Panc1 (cell line): ENCODE measurements around the gene ITGAV. TPM values are rescaled to one million over a fixed set of nuclear protein-coding genes. Genes with fewer than 3 reads are reported as not detected.

Experiments
- ATAC-seq: fragments of 200-7000 bp; cut with Tn5 transposase; 2 replicates; pipeline ENCODE4 v1.9.1; 2020; ENCODE audit warnings: mild to moderate bottlenecking, moderate library complexity
- BruUV-seq: library from RNA; stranded (reverse); fragments of 400-500 nt; replicated peaks from 2 replicates; lab custom pipeline; 2021; lab: Mats Ljungman, UMichigan
- CTCF ChIA-PET: fragments of 300-600 bp; sonication (Branson Sonifier 250); formaldehyde crosslinking; loops from one replicate; lab custom pipeline; 2022; ENCODE audit warnings: antibody characterized with exemption; lab: Charles Lee
- POLR2A ChIA-PET: fragments of 300-600 bp; sonication (Branson Sonifier 250); formaldehyde crosslinking; loops from one replicate; lab custom pipeline; 2022; ENCODE audit warnings: antibody characterized with exemption; lab: Charles Lee
- DNase-seq: peaks from one replicate; pipeline ENCODE4 v3.0.0-alpha.2; 2010; ENCODE audit warnings: low read depth, low spot score
- H3K27ac ChIP-seq: 2 replicates; pipeline ENCODE4 v1.5.1; 2011; ENCODE audit warnings: mild to moderate bottlenecking, low read length, inconsistent platforms
- H3K27me3 ChIP-seq: fragments of 200-500 bp; sonication (Bioruptor generic); 2 replicates; pipeline ENCODE4 v1.6.0; 2014; ENCODE audit warnings: low read length, inconsistent platforms; ENCODE audit not compliant: control insufficient read depth, insufficient read depth
- H3K36me3 ChIP-seq: fragments of 200-500 bp; sonication (Bioruptor generic); 2 replicates; pipeline ENCODE4 v1.5.1; 2014; ENCODE audit warnings: inconsistent platforms, mild to moderate bottlenecking, low read length, moderate library complexity; ENCODE audit not compliant: control insufficient read depth, insufficient read depth
- H3K4me1 ChIP-seq: 2 replicates; pipeline ENCODE4 v1.5.1; 2011; ENCODE audit warnings: inconsistent platforms, mild to moderate bottlenecking, low read length, moderate library complexity; ENCODE audit not compliant: control insufficient read depth, insufficient read depth
- H3K4me3 ChIP-seq, 2 experiments: 2 replicates each; pipeline ENCODE4 v1.5.1; 2011 to 2012; ENCODE audit warnings: low read depth in 2 of 2, low read length in 2 of 2, mild to moderate bottlenecking in 2 of 2, inconsistent platforms in 1 of 2, moderate library complexity in 1 of 2
- H3K9me3 ChIP-seq: fragments of 200-500 bp; sonication (Bioruptor generic); 2 replicates; pipeline ENCODE4 v1.5.1; 2014; ENCODE audit warnings: low read depth, mild to moderate bottlenecking, inconsistent platforms, low read length, moderate library complexity; ENCODE audit not compliant: control insufficient read depth, insufficient read depth
- POLR2AphosphoS5 ChIP-seq: IDR thresholded peaks from 2 replicates; pipeline ENCODE4 v1.6.1; 2012; ENCODE audit warnings: mild to moderate bottlenecking, low read depth, low read length, moderate library complexity
- SIN3A ChIP-seq: IDR thresholded peaks from 2 replicates; pipeline ENCODE4 v1.6.1; 2012; ENCODE audit warnings: low read depth, mild to moderate bottlenecking, low read length, moderate library complexity, borderline replicate concordance; ENCODE audit not compliant: insufficient read depth
- TCF7L2 ChIP-seq: IDR thresholded peaks from 2 replicates; pipeline ENCODE4 v1.6.1; 2011; ENCODE audit warnings: mild to moderate bottlenecking, low read depth, low read length, inconsistent platforms
- in situ Hi-C: cut with HindIII; loops from 2 replicates; pipeline ENCODE4 v1.10.0; 2016; ENCODE audit warnings: low sequenced_read_pairs, low pct_unique_long_range_greater_than_20kb
- intact Hi-C: fragments of 100-400 bp; cut with micrococcal nuclease; formaldehyde crosslinking; loops from one replicate; pipeline ENCODE4 v1.10.0; 2022; ENCODE audit not compliant: unreplicated experiment
- total RNA-seq: library from RNA; stranded (reverse); gene quantifications from one replicate; pipeline ENCODE4 v1.2.1, GENCODE V29; 2021; ENCODE audit not compliant: unreplicated experiment
- TF ChIP-seq, protein P1 (sequence below), 2 experiments: IDR thresholded peaks; 2 replicates each; pipeline ENCODE4 v1.6.1; 2011 to 2012; ENCODE audit warnings: low read depth in 2 of 2, control low read depth in 1 of 2, low read length in 1 of 2, mild to moderate bottlenecking in 1 of 2, moderate library complexity in 1 of 2; ENCODE audit not compliant: insufficient read depth in 1 of 2
- TF ChIP-seq, protein P2 (sequence below): fragments of 450-650 bp; IDR thresholded peaks from 2 replicates; pipeline ENCODE4 v1.5.1; 2017; ENCODE audit warnings: mild to moderate bottlenecking

Gene ITGAV
- total RNA-seq, 1 experiment from 2014 or later, result 218 TPM

DNA sequence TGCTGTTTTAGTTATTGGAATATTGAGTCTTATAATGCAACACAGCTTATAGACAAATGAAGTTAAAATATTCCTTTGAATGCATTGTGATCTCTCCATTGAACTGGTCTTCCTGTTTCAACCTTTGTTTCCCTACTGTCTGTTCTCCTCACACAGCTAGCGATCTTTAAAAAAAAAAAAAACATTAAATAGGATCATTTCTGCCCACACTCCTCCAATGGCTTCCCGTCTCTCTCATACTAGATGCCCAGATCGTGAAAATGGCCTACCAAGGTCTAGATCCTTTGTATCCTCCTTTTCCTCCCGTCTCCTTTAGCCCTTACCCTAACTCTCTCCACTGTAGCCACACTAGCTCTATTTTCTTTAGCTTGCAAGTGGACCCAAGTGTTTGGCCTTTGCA is 106.4 kb downstream of the ITGAV start:
- ATAC-seq (no peak), DNase-seq (no peak)
- peaks cover 21% of the 10 kb centered on the region for H3K4me1 ChIP-seq
- no peaks in the 10 kb centered on the region for H3K36me3 ChIP-seq
- no peak overlapping the region for H3K27ac ChIP-seq
- intact Hi-C loops, result no loop called here
- ChIA-PET CTCF (no interaction called here), POLR2A (no interaction called here)
- in situ Hi-C loops, result no loop called here
- no peaks in the 10 kb centered on the region for H3K27me3 ChIP-seq
- no peak overlapping the region for H3K4me3 ChIP-seq
- no peaks in the 10 kb centered on the region for H3K9me3 ChIP-seq
- BruUV-seq, result no TSS peak
- TF ChIP-seq, protein P1, sequence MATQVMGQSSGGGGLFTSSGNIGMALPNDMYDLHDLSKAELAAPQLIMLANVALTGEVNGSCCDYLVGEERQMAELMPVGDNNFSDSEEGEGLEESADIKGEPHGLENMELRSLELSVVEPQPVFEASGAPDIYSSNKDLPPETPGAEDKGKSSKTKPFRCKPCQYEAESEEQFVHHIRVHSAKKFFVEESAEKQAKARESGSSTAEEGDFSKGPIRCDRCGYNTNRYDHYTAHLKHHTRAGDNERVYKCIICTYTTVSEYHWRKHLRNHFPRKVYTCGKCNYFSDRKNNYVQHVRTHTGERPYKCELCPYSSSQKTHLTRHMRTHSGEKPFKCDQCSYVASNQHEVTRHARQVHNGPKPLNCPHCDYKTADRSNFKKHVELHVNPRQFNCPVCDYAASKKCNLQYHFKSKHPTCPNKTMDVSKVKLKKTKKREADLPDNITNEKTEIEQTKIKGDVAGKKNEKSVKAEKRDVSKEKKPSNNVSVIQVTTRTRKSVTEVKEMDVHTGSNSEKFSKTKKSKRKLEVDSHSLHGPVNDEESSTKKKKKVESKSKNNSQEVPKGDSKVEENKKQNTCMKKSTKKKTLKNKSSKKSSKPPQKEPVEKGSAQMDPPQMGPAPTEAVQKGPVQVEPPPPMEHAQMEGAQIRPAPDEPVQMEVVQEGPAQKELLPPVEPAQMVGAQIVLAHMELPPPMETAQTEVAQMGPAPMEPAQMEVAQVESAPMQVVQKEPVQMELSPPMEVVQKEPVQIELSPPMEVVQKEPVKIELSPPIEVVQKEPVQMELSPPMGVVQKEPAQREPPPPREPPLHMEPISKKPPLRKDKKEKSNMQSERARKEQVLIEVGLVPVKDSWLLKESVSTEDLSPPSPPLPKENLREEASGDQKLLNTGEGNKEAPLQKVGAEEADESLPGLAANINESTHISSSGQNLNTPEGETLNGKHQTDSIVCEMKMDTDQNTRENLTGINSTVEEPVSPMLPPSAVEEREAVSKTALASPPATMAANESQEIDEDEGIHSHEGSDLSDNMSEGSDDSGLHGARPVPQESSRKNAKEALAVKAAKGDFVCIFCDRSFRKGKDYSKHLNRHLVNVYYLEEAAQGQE (IDR thresholded peaks at IDR 0.05; ENCODE audit: insufficient read depth in 1 of 2, low read depth in 2 of 2, low read length in 1 of 2), result no peak
- TF ChIP-seq POLR2AphosphoS5, result no peak
- no peak for TF ChIP-seq SIN3A
- TF ChIP-seq, protein P2, sequence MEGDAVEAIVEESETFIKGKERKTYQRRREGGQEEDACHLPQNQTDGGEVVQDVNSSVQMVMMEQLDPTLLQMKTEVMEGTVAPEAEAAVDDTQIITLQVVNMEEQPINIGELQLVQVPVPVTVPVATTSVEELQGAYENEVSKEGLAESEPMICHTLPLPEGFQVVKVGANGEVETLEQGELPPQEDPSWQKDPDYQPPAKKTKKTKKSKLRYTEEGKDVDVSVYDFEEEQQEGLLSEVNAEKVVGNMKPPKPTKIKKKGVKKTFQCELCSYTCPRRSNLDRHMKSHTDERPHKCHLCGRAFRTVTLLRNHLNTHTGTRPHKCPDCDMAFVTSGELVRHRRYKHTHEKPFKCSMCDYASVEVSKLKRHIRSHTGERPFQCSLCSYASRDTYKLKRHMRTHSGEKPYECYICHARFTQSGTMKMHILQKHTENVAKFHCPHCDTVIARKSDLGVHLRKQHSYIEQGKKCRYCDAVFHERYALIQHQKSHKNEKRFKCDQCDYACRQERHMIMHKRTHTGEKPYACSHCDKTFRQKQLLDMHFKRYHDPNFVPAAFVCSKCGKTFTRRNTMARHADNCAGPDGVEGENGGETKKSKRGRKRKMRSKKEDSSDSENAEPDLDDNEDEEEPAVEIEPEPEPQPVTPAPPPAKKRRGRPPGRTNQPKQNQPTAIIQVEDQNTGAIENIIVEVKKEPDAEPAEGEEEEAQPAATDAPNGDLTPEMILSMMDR, result no peak
- TF ChIP-seq TCF7L2, result no peak

DNA sequence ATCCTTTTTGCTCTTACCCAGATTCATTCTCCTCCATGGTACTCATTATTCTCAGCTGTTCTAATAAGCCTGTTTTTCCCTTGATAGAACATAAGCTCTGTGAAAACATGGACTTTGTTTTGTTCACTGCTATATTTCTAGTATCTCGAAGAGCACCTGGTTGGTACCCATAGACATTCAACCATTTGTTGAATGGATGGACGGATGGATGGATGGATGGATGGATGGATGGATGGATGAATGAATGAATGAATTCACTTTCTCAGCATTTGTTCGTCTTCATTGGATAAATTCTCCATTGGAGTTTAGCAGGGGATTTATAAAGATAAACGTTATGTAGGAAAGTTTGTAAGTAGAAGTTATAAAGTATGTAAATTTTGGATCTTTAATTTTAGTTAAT is 106.9 kb downstream of the ITGAV start:
- Histone ChIP-seq H3K36me3 (no peaks in the 10 kb centered on the region), H3K9me3 (no peaks in the 10 kb centered on the region), H3K27ac (no peak overlapping the region), H3K4me3 (no peak overlapping the region), H3K27me3 (no peaks in the 10 kb centered on the region), H3K4me1 (peaks cover 21% of the 10 kb centered on the region)
- ChIA-PET POLR2A (no interaction called here), CTCF (no interaction called here)
- no TSS peak for BruUV-seq
- intact Hi-C loops, result no loop called here
- in situ Hi-C loops, result no loop called here
- DNase-seq (no peak), ATAC-seq (no peak)
- TF ChIP-seq POLR2AphosphoS5, result no peak

DNA sequence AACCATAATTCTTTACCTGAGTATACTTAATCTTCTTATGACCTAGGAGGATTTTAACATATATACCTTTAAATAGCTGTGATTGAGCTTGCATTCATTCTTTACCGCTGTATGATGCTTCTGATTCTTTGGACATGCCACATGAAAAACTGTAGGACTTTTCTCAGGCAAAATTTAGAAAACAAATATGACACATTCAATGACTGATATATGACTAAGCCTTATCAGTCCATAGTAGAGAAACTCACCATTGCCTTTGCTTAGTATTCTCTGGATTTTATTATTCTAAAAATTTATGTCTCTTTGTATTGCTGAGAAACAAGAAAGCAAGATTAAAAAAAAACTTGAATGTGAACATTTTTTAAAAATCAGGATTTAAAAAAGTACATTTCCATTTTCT is 107.7 kb downstream of the ITGAV start:
- no peak for DNase-seq
- Histone ChIP-seq H3K27ac (no peak overlapping the region), H3K4me1 (peaks cover 21% of the 10 kb centered on the region), H3K9me3 (no peaks in the 10 kb centered on the region), H3K4me3 (no peak overlapping the region), H3K36me3 (no peaks in the 10 kb centered on the region), H3K27me3 (no peaks in the 10 kb centered on the region)
- POLR2A ChIA-PET, result no interaction called here
- CTCF ChIA-PET, result no interaction called here
- in situ Hi-C loops, result no loop called here
- BruUV-seq, result no TSS peak
- TF ChIP-seq SIN3A (no peak), POLR2AphosphoS5 (no peak), TCF7L2 (no peak)
- TF ChIP-seq, protein P1 (IDR thresholded peaks at IDR 0.05; ENCODE audit: insufficient read depth in 1 of 2, low read depth in 2 of 2, low read length in 1 of 2), result no peak
- TF ChIP-seq, protein P2, result no peak
- ATAC-seq, result no peak
- intact Hi-C loops, result no loop called here
